ENCODE data around the gene ARSB. TPM values are rescaled to one million over a fixed set of nuclear protein-coding genes. Genes with fewer than 3 reads are reported as not detected.

Gene ARSB
- polyA plus RNA-seq, 2 of the 4 experiments (the other 2 are of a cell fraction), result 8.4 to 13.4 TPM

DNA sequence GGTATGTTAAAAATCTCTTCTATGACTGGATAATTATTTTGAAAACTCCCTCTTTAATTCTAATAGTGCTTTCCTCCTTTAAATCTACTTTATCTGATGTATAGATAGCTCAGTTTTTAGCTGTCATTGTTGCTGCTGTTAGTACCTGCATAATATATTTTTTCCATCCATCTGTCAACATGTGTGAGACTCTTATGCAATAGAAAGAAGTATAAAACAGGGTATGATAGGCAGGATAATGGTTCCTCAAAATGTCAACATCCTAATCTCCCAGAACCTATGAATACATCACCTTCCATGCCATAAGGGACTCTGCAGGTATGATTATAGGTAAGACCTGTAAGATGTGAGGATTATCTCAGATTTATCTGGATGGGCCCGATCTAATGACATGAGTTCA is 199.7 kb downstream of the ARSB start:
- DNase-seq (ENCODE audit: low read depth in 1 of 2, low spot score in 1 of 2), result no peak
- TF ChIP-seq HOXB5 (CRISPR knock-in tag; IDR thresholded peaks at IDR 0.05) (no peak), RARB (CRISPR knock-in tag; IDR thresholded peaks at IDR 0.05) (no peak), RCOR1 (IDR thresholded peaks at IDR 0.05; ENCODE audit: low read depth, low read length) (no peak), ZC3H11A (IDR thresholded peaks at IDR 0.05) (no peak), MAFK (IDR thresholded peaks at IDR 0.05; ENCODE audit: partially characterized antibody) (no peak), ZNF302 (CRISPR knock-in tag; IDR thresholded peaks at IDR 0.05) (no peak), KDM5A (IDR thresholded peaks at IDR 0.05) (no peak), HOXA7 (CRISPR knock-in tag; IDR thresholded peaks at IDR 0.05) (no peak)
- TF ChIP-seq, protein P1, sequence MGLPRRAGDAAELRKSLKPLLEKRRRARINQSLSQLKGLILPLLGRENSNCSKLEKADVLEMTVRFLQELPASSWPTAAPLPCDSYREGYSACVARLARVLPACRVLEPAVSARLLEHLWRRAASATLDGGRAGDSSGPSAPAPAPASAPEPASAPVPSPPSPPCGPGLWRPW (IDR thresholded peaks at IDR 0.05), result no peak
- TF ChIP-seq, protein P2, sequence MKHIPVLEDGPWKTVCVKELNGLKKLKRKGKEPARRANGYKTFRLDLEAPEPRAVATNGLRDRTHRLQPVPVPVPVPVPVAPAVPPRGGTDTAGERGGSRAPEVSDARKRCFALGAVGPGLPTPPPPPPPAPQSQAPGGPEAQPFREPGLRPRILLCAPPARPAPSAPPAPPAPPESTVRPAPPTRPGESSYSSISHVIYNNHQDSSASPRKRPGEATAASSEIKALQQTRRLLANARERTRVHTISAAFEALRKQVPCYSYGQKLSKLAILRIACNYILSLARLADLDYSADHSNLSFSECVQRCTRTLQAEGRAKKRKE (CRISPR knock-in tag; IDR thresholded peaks at IDR 0.05; ENCODE audit: low read depth), result no peak
- ChIA-PET POLR2A (no interaction called here), CTCF (no interaction called here)
- Histone ChIP-seq H3K9me3 (peaks cover 3% of the 10 kb centered on the region; the same call in 2 of the 3 replicates), H3K4me2 (no peak overlapping the region), H3K4me3 (no peak overlapping the region), H3K27ac (no peak overlapping the region), H3K4me1 (peaks cover under 1% of the 10 kb centered on the region; the same call in 2 of the 3 replicates)
- no peak for FAIRE-seq
- no peak for ATAC-seq
- WGBS (ENCODE audit: missing lambda C conversion rate), result 94% methylated on average over 1 of the region's 1 CpG

DNA sequence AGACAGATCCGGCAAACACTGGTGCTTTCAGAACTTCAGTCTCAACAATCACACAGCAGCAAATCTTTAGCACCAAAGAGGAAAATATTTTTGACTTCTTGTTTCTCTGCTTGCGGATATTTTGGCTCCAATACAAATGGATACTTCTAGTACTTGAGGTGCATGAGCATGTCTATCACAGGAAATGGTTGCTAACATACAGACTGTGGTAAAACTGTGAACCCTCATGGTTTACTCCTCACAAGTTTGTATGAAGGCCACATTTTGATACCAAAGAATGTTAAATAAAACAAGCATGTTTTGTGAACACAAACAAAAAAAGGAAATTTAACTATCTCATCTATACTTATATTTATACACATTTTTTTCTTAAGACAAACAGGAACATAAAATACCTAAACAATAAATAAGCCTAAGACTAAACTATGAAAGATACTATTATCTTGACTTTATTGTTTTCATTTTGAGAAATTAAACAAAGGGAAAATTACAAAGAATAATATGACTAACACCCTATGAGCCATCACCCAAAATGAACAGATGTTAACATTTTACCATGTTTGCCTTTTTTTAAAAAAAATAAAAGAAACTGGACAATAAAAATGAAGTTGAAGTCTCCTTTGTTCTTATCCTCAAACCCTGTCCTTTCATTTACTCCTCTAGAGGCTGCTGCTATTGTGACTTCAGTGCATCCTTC is 201.5 kb downstream of the ARSB start:
- ATAC-seq, result no peak
- Histone ChIP-seq H3K9me3 (peaks cover 3% of the 10 kb centered on the region; the same call in 2 of the 3 replicates), H3K4me3 (no peak overlapping the region), H3K27ac (no peak overlapping the region), H3K4me1 (peaks cover 19% of the 10 kb centered on the region), H3K4me2 (no peak overlapping the region)
- POLR2A ChIA-PET, result no interaction called here
- FAIRE-seq, result no peak
- TF ChIP-seq, protein P3, sequence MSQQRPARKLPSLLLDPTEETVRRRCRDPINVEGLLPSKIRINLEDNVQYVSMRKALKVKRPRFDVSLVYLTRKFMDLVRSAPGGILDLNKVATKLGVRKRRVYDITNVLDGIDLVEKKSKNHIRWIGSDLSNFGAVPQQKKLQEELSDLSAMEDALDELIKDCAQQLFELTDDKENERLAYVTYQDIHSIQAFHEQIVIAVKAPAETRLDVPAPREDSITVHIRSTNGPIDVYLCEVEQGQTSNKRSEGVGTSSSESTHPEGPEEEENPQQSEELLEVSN (IDR thresholded peaks at IDR 0.05; ENCODE audit: borderline replicate concordance, low read depth), result no peak
- TF ChIP-seq HOXA7 (CRISPR knock-in tag; IDR thresholded peaks at IDR 0.05) (no peak), JUN (IDR thresholded peaks at IDR 0.05) (no peak)
- CTCF ChIA-PET, result no interaction called here
- DNase-seq (ENCODE audit: low read depth in 1 of 2, low spot score in 1 of 2), result no peak
- WGBS (ENCODE audit: missing lambda C conversion rate), result 94% methylated on average over 2 of the region's 2 CpGs

DNA sequence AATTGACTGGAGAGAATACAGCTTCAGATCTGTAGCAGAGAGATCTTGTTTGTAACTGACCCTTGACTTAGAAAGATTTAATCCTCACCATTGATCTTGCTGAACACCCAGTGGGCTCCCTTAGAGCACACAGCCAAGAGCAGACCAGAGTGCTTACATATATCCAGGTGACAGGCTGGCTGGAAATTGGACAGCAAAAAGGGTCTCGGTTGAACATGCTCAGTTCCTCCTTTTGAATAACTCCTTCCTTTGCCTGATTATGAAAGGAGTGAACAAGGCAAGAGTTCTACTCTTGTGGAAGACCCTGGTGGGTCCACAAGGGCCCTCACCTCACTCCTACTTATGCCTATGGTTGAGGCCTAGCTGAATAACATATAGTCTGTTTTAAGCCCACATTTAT is 202.4 kb downstream of the ARSB start:
- FAIRE-seq, result no peak
- CTCF ChIA-PET, result no interaction called here
- H3K4me2 ChIP-seq, result no peak overlapping the region
- DNase-seq (ENCODE audit: low read depth in 1 of 2, low spot score in 1 of 2), result no peak
- H3K4me3 ChIP-seq, result no peak overlapping the region
- peaks cover 22% of the 10 kb centered on the region for H3K4me1 ChIP-seq
- H3K9me3 ChIP-seq, result peaks cover 3% of the 10 kb centered on the region; the same call in 2 of the 3 replicates
- WGBS (ENCODE audit: missing lambda C conversion rate), result 100% methylated on average over 1 of the region's 1 CpG
- peak overlapping the region in 1 of 2 experiments; percentile 24; a peak in 1 of 6 replicates for H3K27ac ChIP-seq
- TF ChIP-seq, protein P4, sequence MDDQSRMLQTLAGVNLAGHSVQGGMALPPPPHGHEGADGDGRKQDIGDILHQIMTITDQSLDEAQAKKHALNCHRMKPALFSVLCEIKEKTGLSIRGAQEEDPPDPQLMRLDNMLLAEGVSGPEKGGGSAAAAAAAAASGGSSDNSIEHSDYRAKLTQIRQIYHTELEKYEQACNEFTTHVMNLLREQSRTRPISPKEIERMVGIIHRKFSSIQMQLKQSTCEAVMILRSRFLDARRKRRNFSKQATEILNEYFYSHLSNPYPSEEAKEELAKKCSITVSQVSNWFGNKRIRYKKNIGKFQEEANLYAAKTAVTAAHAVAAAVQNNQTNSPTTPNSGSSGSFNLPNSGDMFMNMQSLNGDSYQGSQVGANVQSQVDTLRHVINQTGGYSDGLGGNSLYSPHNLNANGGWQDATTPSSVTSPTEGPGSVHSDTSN (IDR thresholded peaks at IDR 0.05), result no peak
- TF ChIP-seq ZSCAN20 (CRISPR knock-in tag; IDR thresholded peaks at IDR 0.05) (no peak), HEYL (CRISPR knock-in tag; IDR thresholded peaks at IDR 0.05) (no peak), ESRRA (IDR thresholded peaks at IDR 0.05; ENCODE audit: borderline replicate concordance, low read length) (no peak), ZFP36 (IDR thresholded peaks at IDR 0.05; ENCODE audit: borderline replicate concordance, partially characterized antibody) (no peak), RFX5 (IDR thresholded peaks at IDR 0.05) (no peak), CEBPB (IDR thresholded peaks at IDR 0.05) (no peak), FOXS1 (CRISPR knock-in tag; IDR thresholded peaks at IDR 0.05) (no peak), RNF2 (IDR thresholded peaks at IDR 0.05; ENCODE audit: borderline replicate concordance, low read depth) (no peak), ZC3H11A (IDR thresholded peaks at IDR 0.05) (no peak), HOXA7 (CRISPR knock-in tag; IDR thresholded peaks at IDR 0.05) (no peak)
- TF ChIP-seq, protein P5, sequence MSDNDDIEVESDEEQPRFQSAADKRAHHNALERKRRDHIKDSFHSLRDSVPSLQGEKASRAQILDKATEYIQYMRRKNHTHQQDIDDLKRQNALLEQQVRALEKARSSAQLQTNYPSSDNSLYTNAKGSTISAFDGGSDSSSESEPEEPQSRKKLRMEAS (IDR thresholded peaks at IDR 0.05), result no peak
- no peak for ATAC-seq
- POLR2A ChIA-PET, result no interaction called here

All from A549 (cell line).